Nephron (organoid): ENCODE data around the gene TLL2.

ENCODE experiments used
- H3K27ac Mint-ChIP-seq, 3 experiments: 2 replicates each; pipeline ENCODE4 v1.8.0; 2020; ENCODE audit warnings: mixed read lengths in 3 of 3, mild to moderate bottlenecking in 2 of 3, moderate library complexity in 1 of 3
- H3K27me3 Mint-ChIP-seq: 2 replicates; pipeline ENCODE4 v1.8.0; 2021; ENCODE audit warnings: low read depth, mild to moderate bottlenecking, moderate library complexity, mixed read lengths
- H3K36me3 Mint-ChIP-seq: 2 replicates; pipeline ENCODE4 v1.8.0; 2020; ENCODE audit warnings: low read depth, mixed read lengths
- H3K4me1 Mint-ChIP-seq: 2 replicates; pipeline ENCODE4 v1.8.0; 2020; ENCODE audit warnings: mixed read lengths
- H3K4me3 Mint-ChIP-seq, 3 experiments: 2 replicates each; pipeline ENCODE4 v1.8.0; 2020; ENCODE audit warnings: mild to moderate bottlenecking in 3 of 3, mixed read lengths in 3 of 3, moderate library complexity in 2 of 3
- H3K9me3 Mint-ChIP-seq: 2 replicates; pipeline ENCODE4 v1.8.0; 2020; ENCODE audit warnings: mixed read lengths
- CTCF ChIP-seq, 3 experiments: fragments of 200-600 bp; sonication (generic); IDR thresholded peaks; one replicate each; pipeline ENCODE4 v1.5.0; 2021; ENCODE audit warnings: antibody characterized with exemption in 3 of 3; ENCODE audit not compliant: unreplicated experiment in 3 of 3

The TLL2 gene

DNA sequence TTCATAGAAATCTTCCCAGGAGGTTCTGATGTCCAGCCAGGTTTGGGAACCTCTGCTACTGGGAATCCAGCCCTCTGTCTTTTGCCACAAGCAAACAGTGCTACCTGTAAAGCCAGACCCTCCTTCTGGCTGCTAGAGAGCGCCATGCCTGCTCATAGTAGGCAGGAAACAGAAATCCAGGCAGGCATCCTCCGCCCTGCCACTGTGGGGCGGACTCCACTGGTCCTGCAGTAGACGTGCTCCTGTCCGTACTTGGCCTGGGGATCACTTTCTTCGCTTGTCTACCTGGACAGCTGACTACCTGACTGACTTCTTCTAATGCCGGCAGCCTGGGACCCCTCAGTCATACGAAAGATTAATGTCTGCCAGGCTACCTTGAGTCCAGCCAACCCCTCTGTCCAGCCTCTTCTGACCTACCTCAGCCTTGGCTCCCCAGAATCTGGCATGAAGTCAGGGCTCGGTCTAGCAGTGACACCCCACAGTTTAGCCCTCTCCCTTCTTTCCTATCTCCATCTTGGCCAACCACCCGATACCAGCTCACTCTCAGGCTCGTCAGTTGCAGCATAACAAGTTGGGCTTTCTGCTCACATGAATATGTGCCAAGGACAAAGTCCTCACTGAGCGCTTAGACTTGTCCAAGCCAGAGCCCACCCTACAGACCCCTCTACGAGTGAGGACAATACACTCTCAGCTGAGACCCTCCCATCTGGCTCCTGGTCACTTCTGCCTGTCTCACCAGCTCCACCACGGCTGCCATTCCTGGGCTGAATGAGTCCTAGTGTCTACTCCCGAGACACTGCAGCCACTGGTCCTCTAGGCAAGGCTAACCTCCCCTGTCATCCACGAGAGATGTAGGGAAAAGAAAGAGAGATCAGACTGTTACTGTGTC is 111.1 kb downstream of the TLL2 start:
- H3K4me3 Mint-ChIP-seq = no peak overlapping the region
- no peaks in the 10 kb centered on the region for H3K9me3 Mint-ChIP-seq
- peaks cover 74% of the 10 kb centered on the region for H3K27me3 Mint-ChIP-seq
- no peaks in the 10 kb centered on the region for H3K36me3 Mint-ChIP-seq
- H3K4me1 Mint-ChIP-seq = peaks cover 38% of the 10 kb centered on the region
- no peak for TF ChIP-seq CTCF (IDR thresholded peaks at IDR 0.05; ENCODE audit: unreplicated experiment in 3 of 3)
- H3K27ac Mint-ChIP-seq = no peak overlapping the region

GRCh38 chr10:96401036-96401435 is 112.7 kb downstream of the TLL2 start:
- no peak overlapping the region for H3K27ac Mint-ChIP-seq

DNA sequence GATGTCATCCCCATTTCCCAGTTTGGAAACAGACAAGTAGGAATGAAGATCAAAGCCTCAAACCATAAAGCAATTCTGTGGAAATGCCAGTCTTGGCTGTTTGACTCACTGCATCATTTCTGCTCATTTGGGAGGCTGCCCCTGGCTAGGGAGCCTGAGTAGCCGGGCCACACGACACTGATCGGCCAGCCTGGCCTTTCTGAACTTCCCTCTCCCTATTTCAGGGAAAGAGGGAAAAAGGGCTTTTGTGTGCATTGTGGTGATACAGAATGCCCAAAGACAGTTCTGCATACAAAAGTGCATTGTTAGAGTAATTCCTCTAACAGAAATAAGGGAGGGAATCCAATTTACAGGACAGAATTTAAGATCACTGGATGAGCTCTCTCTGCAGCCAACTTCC is 113.3 kb downstream of the TLL2 start:
- Mint-ChIP-seq H3K36me3 (no peaks in the 10 kb centered on the region), H3K27me3 (peaks cover 69% of the 10 kb centered on the region), H3K4me1 (peaks cover 34% of the 10 kb centered on the region), H3K4me3 (no peak overlapping the region), H3K27ac (no peak overlapping the region), H3K9me3 (no peaks in the 10 kb centered on the region)
- TF ChIP-seq CTCF (IDR thresholded peaks at IDR 0.05; ENCODE audit: unreplicated experiment in 3 of 3) = no peak

More at GRCh38 chr10:96401036-96401435, 112.7 kb downstream of the TLL2 start:
- Mint-ChIP-seq H3K36me3 (no peaks in the 10 kb centered on the region), H3K4me3 (no peak overlapping the region), H3K27me3 (peaks cover 68% of the 10 kb centered on the region), H3K4me1 (peaks cover 38% of the 10 kb centered on the region), H3K9me3 (no peaks in the 10 kb centered on the region)
- no peak for TF ChIP-seq CTCF (IDR thresholded peaks at IDR 0.05; ENCODE audit: unreplicated experiment in 3 of 3)

- peaks cover 68% of the 10 kb centered on the region for H3K27me3 Mint-ChIP-seq
- H3K4me3 Mint-ChIP-seq = no peak overlapping the region
- no peaks in the 10 kb centered on the region for H3K9me3 Mint-ChIP-seq
- H3K27ac Mint-ChIP-seq = no peak overlapping the region
- no peaks in the 10 kb centered on the region for H3K36me3 Mint-ChIP-seq
- TF ChIP-seq CTCF (IDR thresholded peaks at IDR 0.05; ENCODE audit: unreplicated experiment in 3 of 3) = no peak
- peaks cover 20% of the 10 kb centered on the region for H3K4me1 Mint-ChIP-seq
Observed at GRCh38 chr10:96397902-96398301, 115.8 kb downstream of the TLL2 start.

DNA sequence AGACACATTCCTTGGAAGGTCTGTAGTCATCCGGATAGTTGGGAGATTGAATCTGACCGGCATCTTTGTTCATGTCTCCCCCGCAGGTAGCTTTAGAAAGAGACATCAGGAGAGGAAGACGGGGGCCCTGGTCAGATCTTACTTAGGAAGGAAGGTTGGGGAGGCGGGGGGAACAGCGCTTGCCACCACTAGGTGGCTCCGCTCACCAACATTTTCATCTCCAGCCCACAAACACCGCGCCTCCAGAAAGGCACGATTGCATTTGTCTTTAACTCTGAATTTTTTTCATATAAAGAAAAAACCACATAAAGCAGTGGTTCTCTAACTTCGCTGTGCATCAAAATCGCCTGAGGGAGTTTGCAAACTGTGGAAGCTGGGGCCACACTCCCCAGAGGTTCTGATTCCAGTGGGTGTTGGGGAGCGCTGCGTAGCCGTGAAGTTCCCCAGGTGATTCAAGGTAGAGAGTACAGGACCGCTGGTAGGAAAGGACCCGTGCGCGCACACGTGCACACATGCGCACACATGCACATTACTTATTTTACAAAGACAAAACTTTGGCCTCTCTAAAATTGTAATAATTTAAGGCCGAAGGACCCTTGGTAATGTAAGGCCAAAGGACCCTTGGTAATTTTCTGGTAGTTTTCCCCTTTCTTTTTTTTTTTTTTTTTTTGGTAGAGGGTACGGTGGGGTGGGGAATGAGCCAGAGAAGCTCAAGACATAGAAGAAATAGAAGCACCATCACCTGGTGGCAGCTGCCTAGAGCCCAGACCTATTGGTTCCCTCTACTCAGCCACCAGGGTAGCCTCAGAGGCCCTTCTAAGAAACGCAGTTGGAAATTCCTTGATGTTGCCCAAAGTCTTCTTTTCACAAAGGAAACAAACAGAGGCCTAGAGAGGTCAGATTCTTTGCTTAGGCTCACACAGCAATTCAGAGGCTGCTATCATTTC is 117.5 kb downstream of the TLL2 start:
- Mint-ChIP-seq H3K4me1 (peaks cover 20% of the 10 kb centered on the region), H3K4me3 (no peak overlapping the region), H3K27me3 (peaks cover 62% of the 10 kb centered on the region), H3K27ac (no peak overlapping the region), H3K36me3 (no peaks in the 10 kb centered on the region), H3K9me3 (no peaks in the 10 kb centered on the region)
- peak; percentile 86 to 95 (median 86) for TF ChIP-seq CTCF (IDR thresholded peaks at IDR 0.05; ENCODE audit: unreplicated experiment in 3 of 3)
